Measurements from ENCODE around the gene C1orf52. TPM values are rescaled to one million over a fixed set of nuclear protein-coding genes. Genes with fewer than 3 reads are reported as not detected.

Gene C1orf52
- total and polyA plus RNA-seq, 9 of the 15 experiments (the other 6 are each of a cell fraction or from before 2014, with no cell fraction given): 17.0 to 38.5 (median 33.0) TPM

- no peak for TF ChIP-seq CEBPG (CRISPR knock-in tag; IDR thresholded peaks at IDR 0.05)
- TF ChIP-seq CEBPG (tag; conservative IDR thresholded peaks at IDR 0.05 in 1 of 2, IDR thresholded peaks at IDR 0.05 in 1 of 2): peak; percentile 60 to 66; a peak in 3 of 4 replicates
- no peak for TF ChIP-seq BHLHE40 (IDR thresholded peaks at IDR 0.05; ENCODE audit: low read length)
Observed at GRCh38 chr1:85283475-85284199, 24.2 kb upstream of the C1orf52 start (continued).

GRCh38 chr1:85282424-85282823, 23.0 kb upstream of the C1orf52 start:
- peak in 3 of 4 experiments; percentile 22 to 47 (median 37) for DNase-seq (ENCODE audit: extremely low read depth in 1 of 4, low spot score in 3 of 4)
- no peaks in the 10 kb centered on the region for H4K20me1 ChIP-seq (replicated peaks; ENCODE audit: control insufficient read depth, insufficient read depth, low read length)
- no peaks in the 10 kb centered on the region for H3K9me1 ChIP-seq (ENCODE audit: control insufficient read depth, insufficient read depth, low read length)
- intact Hi-C loops (cut with micrococcal nuclease) (no loop called here), in situ Hi-C loops (cut with MboI) (no loop called here)
- no peak overlapping the region for H2AFZ ChIP-seq (ENCODE audit: low read depth, low read length)
- peaks cover 0 to 3% of the 10 kb centered on the region in 2 experiments; a peak in 2 of 5 replicates for H3K27me3 ChIP-seq (ENCODE audit: control insufficient read depth in 2 of 2, insufficient read depth in 2 of 2, low read length in 2 of 2)
- no peaks in the 10 kb centered on the region for H3K9me3 ChIP-seq (replicated peaks; ENCODE audit: control insufficient read depth, insufficient read depth, low read depth, low read length)
- CTCF ChIA-PET (ENCODE audit: low intra/inter-chr PET ratio): no interaction called here
- H3K9ac ChIP-seq (ENCODE audit: insufficient read depth in 1 of 2, low read depth in 2 of 2, low read length in 2 of 2): no peak overlapping the region
- H3K27ac ChIP-seq (ENCODE audit: extremely low read depth, low read depth, low read length): no peak overlapping the region
- H3K4me2 ChIP-seq (ENCODE audit: insufficient read depth, low read length): no peak overlapping the region
- BruUV-seq (replicated peaks): no TSS peak
- peak; percentile 52 for ATAC-seq
- no peak overlapping the region for H3K4me3 ChIP-seq
- H3K36me3 ChIP-seq (ENCODE audit: control insufficient read depth, insufficient read depth, low read length): no peaks in the 10 kb centered on the region
- H3K79me2 ChIP-seq (ENCODE audit: control insufficient read depth, insufficient read depth, low read length): no peaks in the 10 kb centered on the region
- WGBS (ENCODE audit: insufficient coverage, low coverage, missing lambda C conversion rate): 0% methylated on average over 1 of the region's 1 CpG
- POLR2A ChIA-PET: no interaction called here
- no peak for FAIRE-seq
- H3K4me1 ChIP-seq (replicated peaks in 1 of 2; ENCODE audit: control insufficient read depth in 2 of 2, insufficient read depth in 2 of 2, low read length in 2 of 2): peaks cover 9 to 15% of the 10 kb centered on the region in 2 experiments; a peak in 4 of 5 replicates
- no peak for TF ChIP-seq TRIM24 (IDR thresholded peaks at IDR 0.05)
- TF ChIP-seq ZNF75A (CRISPR knock-in tag; IDR thresholded peaks at IDR 0.05): no peak
- no peak for TF ChIP-seq HNRNPL (IDR thresholded peaks at IDR 0.05; ENCODE audit: low read depth, low read length)
- TF ChIP-seq CTCF (IDR thresholded peaks at IDR 0.05 in 2 of 3, conservative IDR thresholded peaks at IDR 0.05 in 1 of 3; ENCODE audit: insufficient read depth in 2 of 3, low read depth in 1 of 3, low read length in 3 of 3): peak; percentile 42 to 55 (median 43); a peak in 5 of 6 replicates
- TF ChIP-seq ZNF668 (CRISPR knock-in tag; IDR thresholded peaks at IDR 0.05): no peak
- 0 out of 2 replicates have a peak, but pooled peaks have one; percentile 14 for TF ChIP-seq DPF2 (IDR thresholded peaks at IDR 0.05)
- no peak for TF ChIP-seq RBM39 (optimal IDR thresholded peaks at IDR 0.05; ENCODE audit: low read depth, low read length)
- TF ChIP-seq FOXM1 (IDR thresholded peaks at IDR 0.05; ENCODE audit: low read depth): no peak
- TF ChIP-seq FOXM1 (CRISPR knock-in tag; IDR thresholded peaks at IDR 0.05; ENCODE audit: low read depth): no peak
